ENCODE results near the gene COL15A1. TPM values are rescaled to one million over a fixed set of nuclear protein-coding genes. Genes with fewer than 3 reads are reported as not detected.
A peak's percentile ranks its signal among the peaks of the same experiment; 100 is the strongest.

Gene COL15A1
- total RNA-seq, 1 experiment from 2014 or later, result not detected

- no peak overlapping the region for H2BK120ac ChIP-seq (ENCODE audit: low read depth, low read length, poor library complexity, severe bottlenecking)
- H4K91ac ChIP-seq (ENCODE audit: insufficient read length, low read depth, low read length), result no peak overlapping the region
- H2BK20ac ChIP-seq (ENCODE audit: low read depth, low read length, poor library complexity, severe bottlenecking), result no peak overlapping the region
- no peak overlapping the region for H3K4me3 Mint-ChIP-seq
- WGBS (ENCODE audit: extremely low coverage, insufficient read length, low lambda C conversion rate), result no CpG with 5 or more reads among the region's 4 CpGs
- no peaks in the 10 kb centered on the region for H3K23me2 ChIP-seq (ENCODE audit: insufficient read length, low read depth, low read length, poor library complexity, severe bottlenecking)
- H3K9me3 ChIP-seq (ENCODE audit: control insufficient read depth, low read depth, low read length), result no peaks in the 10 kb centered on the region
- peak; percentile 20 for DNase-seq
- H3K27me3 ChIP-seq (ENCODE audit: insufficient read depth, low read length), result no peaks in the 10 kb centered on the region
- H3K14ac ChIP-seq (ENCODE audit: insufficient read depth, low read length), result no peak overlapping the region
- no peak overlapping the region for H2AFZ ChIP-seq (ENCODE audit: low read length)
- H3K56ac ChIP-seq (ENCODE audit: insufficient read length, low read depth, low read length), result no peak overlapping the region
- no peaks in the 10 kb centered on the region for H4K20me1 ChIP-seq (ENCODE audit: control insufficient read depth, insufficient read depth, insufficient read length)
- no peak overlapping the region for H3K27ac Mint-ChIP-seq
- H3K4ac ChIP-seq (ENCODE audit: low read depth, low read length), result no peak overlapping the region
- H3K79me2 ChIP-seq (ENCODE audit: insufficient read depth, low read length), result no peaks in the 10 kb centered on the region
- H3K79me1 ChIP-seq (ENCODE audit: insufficient read depth, low read depth, low read length, poor library complexity, severe bottlenecking), result no peaks in the 10 kb centered on the region
- no peak overlapping the region for H3T11ph ChIP-seq (ENCODE audit: low read length)
- H2BK12ac ChIP-seq (ENCODE audit: insufficient read length, low read depth, low read length), result no peak overlapping the region
- H4K8ac ChIP-seq (replicated peaks; ENCODE audit: insufficient read length, low read depth, low read length), result no peak overlapping the region
- no peaks in the 10 kb centered on the region; the same call in 1 of the 2 replicates for H3K27me3 Mint-ChIP-seq (ENCODE audit: low read depth)
- peaks cover 6 to 7% of the 10 kb centered on the region in 2 experiments for H3K4me1 Mint-ChIP-seq
- no peak for TF ChIP-seq CTCF (conservative IDR thresholded peaks at IDR 0.05)
- H3K9me3 Mint-ChIP-seq, result no peaks in the 10 kb centered on the region
- no peaks in the 10 kb centered on the region; the same call in 1 of the 2 replicates for H3K4me1 ChIP-seq (ENCODE audit: insufficient read depth, low read length)
- no peak overlapping the region for H3K4me2 ChIP-seq (ENCODE audit: insufficient read depth, insufficient read length, low read length)
- H3K23ac ChIP-seq (ENCODE audit: insufficient read length, low read depth, low read length), result no peak overlapping the region
- no peak overlapping the region for H3K18ac ChIP-seq (ENCODE audit: insufficient read length, low read depth, low read length)
- H2AK5ac ChIP-seq (ENCODE audit: insufficient read length, low read length), result no peak overlapping the region
- no peak overlapping the region for H2BK5ac ChIP-seq (ENCODE audit: insufficient read length, low read length)
- no peak overlapping the region for H3K27ac ChIP-seq (ENCODE audit: insufficient read length, low read depth, low read length)
- H3K9ac ChIP-seq (ENCODE audit: extremely low read depth, insufficient read length, low read length), result no peak overlapping the region
- H2BK15ac ChIP-seq (ENCODE audit: low read depth, low read length), result no peak overlapping the region
- no peaks in the 10 kb centered on the region for H3K36me3 Mint-ChIP-seq (ENCODE audit: insufficient read depth in 1 of 3, low read depth in 3 of 3)
- no peak overlapping the region for H4K5ac ChIP-seq (ENCODE audit: insufficient read length, low read depth, low read length)
Observed at GRCh38 chr9:98913044-98913443, 30.7 kb upstream of the COL15A1 start.
